Measurements from ENCODE around the gene HAVCR1. TPM values are rescaled to one million over a fixed set of nuclear protein-coding genes. Genes with fewer than 3 reads are reported as not detected.

Gene HAVCR1
- total and polyA plus RNA-seq, 2 of the 13 experiments (the other 11 are each of a cell fraction or from before 2014, with no cell fraction given) = 0.93 to 12.3 TPM

DNA sequence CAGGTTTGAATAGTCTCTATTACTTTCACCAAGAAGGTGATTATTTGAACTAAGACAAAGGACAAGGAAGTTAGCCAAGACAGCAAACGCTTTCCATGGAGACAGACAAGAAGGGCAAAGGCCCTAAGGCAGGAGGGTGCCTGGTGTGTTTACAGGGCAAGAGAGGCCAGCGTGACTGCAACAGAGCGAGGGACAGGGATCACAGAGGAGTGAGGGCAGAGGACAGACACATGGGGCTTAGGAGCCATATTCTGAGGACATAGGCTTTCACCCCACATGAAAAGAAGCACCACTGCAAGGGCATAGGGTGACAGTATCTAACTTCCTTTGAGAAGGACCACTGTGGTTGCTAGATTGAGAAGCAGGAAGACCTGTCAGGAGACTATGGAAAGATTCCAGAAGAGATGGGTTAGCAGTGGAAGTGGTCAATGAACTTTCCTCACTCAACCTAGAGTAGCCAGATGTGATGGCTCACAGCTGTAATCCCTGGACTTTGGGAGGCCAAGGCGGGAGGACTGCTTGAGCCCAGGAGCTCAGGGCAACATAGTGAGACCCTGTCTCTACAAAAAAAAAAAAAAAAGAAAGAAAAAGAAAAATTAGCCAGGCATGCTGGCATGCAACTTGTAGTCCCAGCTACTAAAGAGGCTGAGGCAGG is 5.0 kb upstream of the HAVCR1 start (continued):
- TF ChIP-seq, protein P1, sequence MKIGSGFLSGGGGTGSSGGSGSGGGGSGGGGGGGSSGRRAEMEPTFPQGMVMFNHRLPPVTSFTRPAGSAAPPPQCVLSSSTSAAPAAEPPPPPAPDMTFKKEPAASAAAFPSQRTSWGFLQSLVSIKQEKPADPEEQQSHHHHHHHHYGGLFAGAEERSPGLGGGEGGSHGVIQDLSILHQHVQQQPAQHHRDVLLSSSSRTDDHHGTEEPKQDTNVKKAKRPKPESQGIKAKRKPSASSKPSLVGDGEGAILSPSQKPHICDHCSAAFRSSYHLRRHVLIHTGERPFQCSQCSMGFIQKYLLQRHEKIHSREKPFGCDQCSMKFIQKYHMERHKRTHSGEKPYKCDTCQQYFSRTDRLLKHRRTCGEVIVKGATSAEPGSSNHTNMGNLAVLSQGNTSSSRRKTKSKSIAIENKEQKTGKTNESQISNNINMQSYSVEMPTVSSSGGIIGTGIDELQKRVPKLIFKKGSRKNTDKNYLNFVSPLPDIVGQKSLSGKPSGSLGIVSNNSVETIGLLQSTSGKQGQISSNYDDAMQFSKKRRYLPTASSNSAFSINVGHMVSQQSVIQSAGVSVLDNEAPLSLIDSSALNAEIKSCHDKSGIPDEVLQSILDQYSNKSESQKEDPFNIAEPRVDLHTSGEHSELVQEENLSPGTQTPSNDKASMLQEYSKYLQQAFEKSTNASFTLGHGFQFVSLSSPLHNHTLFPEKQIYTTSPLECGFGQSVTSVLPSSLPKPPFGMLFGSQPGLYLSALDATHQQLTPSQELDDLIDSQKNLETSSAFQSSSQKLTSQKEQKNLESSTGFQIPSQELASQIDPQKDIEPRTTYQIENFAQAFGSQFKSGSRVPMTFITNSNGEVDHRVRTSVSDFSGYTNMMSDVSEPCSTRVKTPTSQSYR (CRISPR knock-in tag; IDR thresholded peaks at IDR 0.05; ENCODE audit: borderline replicate concordance) = no peak
- TF ChIP-seq ISX (CRISPR knock-in tag; conservative IDR thresholded peaks at IDR 0.05) = no peak
- TF ChIP-seq ZSCAN22 (CRISPR knock-in tag; IDR thresholded peaks at IDR 0.05) = no peak
- TF ChIP-seq, protein P2, sequence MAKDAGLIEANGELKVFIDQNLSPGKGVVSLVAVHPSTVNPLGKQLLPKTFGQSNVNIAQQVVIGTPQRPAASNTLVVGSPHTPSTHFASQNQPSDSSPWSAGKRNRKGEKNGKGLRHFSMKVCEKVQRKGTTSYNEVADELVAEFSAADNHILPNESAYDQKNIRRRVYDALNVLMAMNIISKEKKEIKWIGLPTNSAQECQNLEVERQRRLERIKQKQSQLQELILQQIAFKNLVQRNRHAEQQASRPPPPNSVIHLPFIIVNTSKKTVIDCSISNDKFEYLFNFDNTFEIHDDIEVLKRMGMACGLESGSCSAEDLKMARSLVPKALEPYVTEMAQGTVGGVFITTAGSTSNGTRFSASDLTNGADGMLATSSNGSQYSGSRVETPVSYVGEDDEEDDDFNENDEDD (CRISPR knock-in tag; IDR thresholded peaks at IDR 0.05; ENCODE audit: borderline replicate concordance) = 0 out of 2 replicates have a peak, but pooled peaks have one; percentile 9
- TF ChIP-seq ZMYM3 (CRISPR knock-in tag; IDR thresholded peaks at IDR 0.05) = peak; percentile 82; the same call in 1 of the 2 replicates
- TF ChIP-seq NFATC3 (CRISPR knock-in tag; IDR thresholded peaks at IDR 0.05) = no peak

DNA sequence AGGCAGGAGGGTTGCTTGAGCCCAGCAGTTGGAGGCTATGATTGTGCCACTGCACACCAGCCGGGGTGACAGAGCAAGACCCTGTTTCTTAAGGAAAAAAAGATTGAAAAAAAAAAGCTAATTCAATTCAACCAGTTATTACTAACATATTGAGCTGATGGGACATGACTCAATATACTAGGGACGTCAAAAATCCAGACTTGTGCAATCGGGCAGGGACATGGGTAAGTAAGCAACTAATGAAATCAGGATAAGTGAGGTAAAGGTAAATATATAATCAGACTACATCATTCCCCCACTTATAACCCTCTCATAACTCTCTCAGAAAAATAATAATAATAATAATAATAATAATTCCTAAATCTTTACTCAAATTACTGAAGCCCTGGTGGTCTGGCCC is 975 bp upstream of the HAVCR1 start:
- Histone ChIP-seq H3K9ac (ENCODE audit: insufficient read depth, low read depth, low read length) (no peak overlapping the region), H3K9me3 (ENCODE audit: low read length) (no peaks in the 10 kb centered on the region), H2AFZ (ENCODE audit: low read length) (no peak overlapping the region), H3K36me3 (replicated peaks in 1 of 2; ENCODE audit: control insufficient read depth in 1 of 2, insufficient read depth in 2 of 2, low read length in 2 of 2) (no peaks in the 10 kb centered on the region), H3K27me3 (ENCODE audit: control insufficient read depth in 1 of 2, insufficient read depth in 2 of 2, low read length in 2 of 2) (no peaks in the 10 kb centered on the region; a peak in 1 of 5 replicates), H3K79me2 (ENCODE audit: insufficient read depth, low read length) (no peaks in the 10 kb centered on the region), H4K20me1 (ENCODE audit: insufficient read depth, low read length) (no peaks in the 10 kb centered on the region), H3K27ac (ENCODE audit: extremely low read length, insufficient read depth, low read length) (peak overlapping the region; percentile 80), H3K4me3 (replicated peaks in 1 of 3; ENCODE audit: insufficient read depth in 1 of 3, low read depth in 2 of 3, low read length in 3 of 3) (no peak overlapping the region), H3K4me1 (ENCODE audit: insufficient read depth, low read length) (peaks cover 68% of the 10 kb centered on the region), H3K4me2 (ENCODE audit: low read depth, low read length) (peak overlapping the region; percentile 7; the same call in 1 of the 2 replicates)
- ATAC-seq (no peak), DNase-seq (ENCODE audit: low spot score) (peak; percentile 31), FAIRE-seq (no peak)
- ChIA-PET CTCF (ENCODE audit: low intra/inter-chr PET ratio, low total read pairs) (no interaction called here), POLR2A (interaction anchor here (2.1 to 2.8 kb wide), 2 partner anchors 10 to 82 kb away, joined by 14 to 18 read pairs; partner anchors contain the start of gene MED7)
- no TSS peak for BruUV-seq (replicated peaks)
- in situ Hi-C loops (cut with HindIII; ENCODE audit: extremely low pct_ligation_motif_present, low pct_unique_long_range_greater_than_20kb) = no loop called here
- 61% methylated on average over 3 of the region's 3 CpGs for WGBS (ENCODE audit: low lambda C conversion rate)
- intact Hi-C loops (cut with micrococcal nuclease; ENCODE audit: unreplicated experiment) = loop anchor here (5.0 kb wide), 1 partner anchor 82 kb away; the partner anchor contains the start of gene MED7
- TF ChIP-seq, protein P3, sequence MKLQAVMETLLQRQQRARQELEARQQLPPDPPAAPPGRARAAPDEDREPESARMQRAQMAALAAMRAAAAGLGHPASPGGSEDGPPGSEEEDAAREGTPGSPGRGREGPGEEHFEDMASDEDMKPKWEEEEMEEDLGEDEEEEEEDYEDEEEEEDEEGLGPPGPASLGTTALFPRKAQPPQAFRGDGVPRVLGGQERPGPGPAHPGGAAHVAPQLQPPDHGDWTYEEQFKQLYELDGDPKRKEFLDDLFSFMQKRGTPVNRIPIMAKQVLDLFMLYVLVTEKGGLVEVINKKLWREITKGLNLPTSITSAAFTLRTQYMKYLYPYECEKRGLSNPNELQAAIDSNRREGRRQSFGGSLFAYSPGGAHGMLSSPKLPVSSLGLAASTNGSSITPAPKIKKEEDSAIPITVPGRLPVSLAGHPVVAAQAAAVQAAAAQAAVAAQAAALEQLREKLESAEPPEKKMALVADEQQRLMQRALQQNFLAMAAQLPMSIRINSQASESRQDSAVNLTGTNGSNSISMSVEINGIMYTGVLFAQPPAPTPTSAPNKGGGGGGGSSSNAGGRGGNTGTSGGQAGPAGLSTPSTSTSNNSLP (IDR thresholded peaks at IDR 0.05; ENCODE audit: low read depth, low read length) = peak; percentile 43; the same call in 1 of the 2 replicates
- TF ChIP-seq ZFP90 (CRISPR knock-in tag; IDR thresholded peaks at IDR 0.05; ENCODE audit: borderline replicate concordance) = peak; percentile 55; the same call in 1 of the 2 replicates
- 0 out of 2 replicates have a peak, but pooled peaks have one; percentile 20 for TF ChIP-seq GATA4 (IDR thresholded peaks at IDR 0.05; ENCODE audit: borderline replicate concordance, low read depth)
- TF ChIP-seq SOX6 (IDR thresholded peaks at IDR 0.05) = no peak
- no peak for TF ChIP-seq SOX6 (CRISPR knock-in tag; IDR thresholded peaks at IDR 0.05)
- TF ChIP-seq CEBPG (CRISPR knock-in tag; IDR thresholded peaks at IDR 0.05) = peak; percentile 46; the same call in 1 of the 2 replicates
- no peak for TF ChIP-seq HMG20B (CRISPR knock-in tag; conservative IDR thresholded peaks at IDR 0.05)
- TF ChIP-seq HMG20A (CRISPR knock-in tag; IDR thresholded peaks at IDR 0.05; ENCODE audit: borderline replicate concordance) = no peak
- TF ChIP-seq CEBPB (IDR thresholded peaks at IDR 0.05; ENCODE audit: borderline replicate concordance, low read depth, low read length) = peak; percentile 66; the same call in 1 of the 2 replicates
- TF ChIP-seq NFE2L1 (CRISPR knock-in tag; IDR thresholded peaks at IDR 0.05; ENCODE audit: borderline replicate concordance) = no peak
- TF ChIP-seq SYNCRIP (IDR thresholded peaks at IDR 0.05; ENCODE audit: insufficient read depth, low read depth, low read length) = no peak
- no peak for TF ChIP-seq PHF20 (CRISPR knock-in tag; IDR thresholded peaks at IDR 0.05)
